Stimulated activated CD4-positive, alpha-beta T cell treated with anti-CD3 and anti-CD28 coated beads, Interleukin-15, amount 100 ng/mL, for 24 hours (primary cell): ENCODE measurements around the gene NPR3.

Experiments used
- DNase-seq: peaks from one replicate; pipeline ENCODE4 v3.0.0-alpha.2; 2020

NPR3 gene

DNA sequence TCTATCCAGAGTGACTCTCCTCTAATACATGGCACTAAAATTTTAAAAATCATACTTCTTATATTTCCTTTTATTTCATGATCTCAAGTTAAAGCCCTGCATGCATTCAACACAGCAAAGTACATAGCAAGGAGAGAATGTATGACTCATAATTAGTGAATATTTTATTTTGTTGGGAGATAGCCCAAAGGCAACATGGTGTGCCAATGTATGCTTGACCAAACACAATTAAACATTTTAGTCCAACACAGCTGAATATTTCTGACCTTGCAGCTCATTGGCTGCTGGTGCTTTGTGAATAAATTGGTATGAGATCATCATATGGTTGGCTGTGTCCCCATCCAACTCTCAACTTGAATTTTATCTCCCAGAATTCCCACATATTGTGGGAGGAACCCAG lies 103.5 kb downstream of the NPR3 start:
- DNase-seq, result no peak

DNA sequence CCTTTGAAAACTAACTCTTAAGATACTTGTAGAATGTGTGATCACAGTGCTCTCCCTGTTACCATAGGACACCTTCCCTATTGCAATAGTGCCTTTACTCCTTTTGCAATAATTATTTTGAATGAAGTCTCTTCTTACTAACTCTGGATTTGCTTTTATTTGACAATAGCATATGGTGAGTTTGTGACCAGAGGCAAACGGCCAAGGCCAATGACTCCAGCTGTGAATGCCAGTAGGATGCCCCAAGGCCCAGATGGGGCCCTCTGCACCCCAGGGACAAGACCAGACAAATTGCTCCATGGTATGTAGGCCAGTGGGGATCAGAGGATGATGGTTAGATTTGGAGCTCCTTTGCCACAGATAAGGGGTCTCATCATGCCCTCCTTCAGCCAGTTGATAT lies 116.9 kb downstream of the NPR3 start:
- DNase-seq, result no peak

DNA sequence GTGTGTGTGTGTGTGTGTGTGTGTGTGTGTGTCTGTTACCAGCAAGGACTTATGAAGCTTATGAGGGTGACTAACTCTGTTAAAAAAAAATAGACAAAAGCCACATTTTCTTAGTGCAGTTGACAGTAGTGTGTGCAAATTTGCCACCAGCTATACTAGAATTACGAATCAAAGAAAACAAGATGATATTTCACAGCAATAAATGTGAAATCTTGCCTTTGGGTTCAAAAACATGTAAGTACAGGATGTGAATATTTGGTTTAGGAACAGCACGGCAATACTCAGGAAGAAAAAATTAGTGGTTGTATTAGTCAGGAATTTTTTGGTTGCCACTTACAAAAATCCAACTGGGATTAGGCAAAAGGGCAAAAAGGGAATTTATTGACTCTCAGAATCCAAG lies 117.4 kb downstream of the NPR3 start:
- DNase-seq, result no peak

DNA sequence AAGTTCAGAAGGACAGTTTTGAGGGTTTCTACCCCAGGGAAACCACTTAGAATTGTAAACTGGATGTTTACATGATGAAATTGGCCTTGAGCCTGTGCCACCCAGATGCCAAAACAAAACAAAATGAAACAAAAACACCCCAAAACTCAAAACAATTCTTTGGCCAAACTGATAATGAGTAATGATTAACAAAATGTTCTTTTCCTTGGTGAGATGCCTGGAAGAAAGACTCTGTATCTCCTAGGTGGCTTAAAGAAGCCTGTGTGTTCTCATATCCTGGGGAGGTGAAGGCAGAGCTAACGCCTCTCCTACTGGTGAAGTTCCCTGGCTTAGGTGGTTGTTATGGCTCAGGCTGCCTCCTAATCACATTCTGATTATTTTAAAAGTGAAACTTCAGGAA lies 120.5 kb downstream of the NPR3 start:
- DNase-seq, result no peak

DNA sequence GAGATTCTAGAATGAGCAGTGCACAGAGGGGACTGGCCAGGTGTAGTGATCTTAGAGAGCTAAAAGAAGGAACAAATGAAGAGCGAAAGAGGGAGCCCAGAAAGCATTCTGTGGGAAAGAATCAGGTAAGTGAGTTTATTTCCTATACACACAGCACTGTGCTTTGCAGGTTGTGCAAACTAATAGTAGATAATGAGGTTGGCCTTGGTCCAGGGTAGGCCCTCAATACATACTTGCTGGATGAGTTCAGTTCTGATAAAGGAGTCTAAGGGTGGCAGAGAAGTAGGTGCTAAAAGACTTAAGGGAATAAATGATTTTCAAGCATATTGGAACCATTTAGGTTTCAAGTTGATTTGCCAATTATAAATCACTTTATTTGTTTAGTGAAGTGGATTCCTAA lies 122.0 kb downstream of the NPR3 start:
- DNase-seq, result no peak

DNA sequence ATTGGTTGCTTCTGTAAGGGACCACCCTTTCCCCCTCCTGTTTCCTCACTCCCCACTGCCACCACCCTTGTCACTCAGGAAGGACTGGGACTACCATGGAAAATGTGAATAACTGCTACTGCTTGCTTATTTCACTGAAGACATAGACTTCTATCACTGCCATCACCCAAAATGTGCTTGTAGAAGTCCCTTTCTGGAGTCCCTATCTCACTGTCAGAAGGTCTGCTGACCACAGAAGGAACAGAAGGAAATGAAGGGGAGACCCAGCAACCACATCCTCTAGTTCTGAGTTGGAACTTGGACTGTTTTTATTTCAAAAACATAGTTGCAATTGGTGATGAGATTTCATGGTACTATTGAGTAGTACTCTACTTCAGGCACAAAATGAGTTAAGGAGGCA lies 122.5 kb downstream of the NPR3 start:
- no peak for DNase-seq

DNA sequence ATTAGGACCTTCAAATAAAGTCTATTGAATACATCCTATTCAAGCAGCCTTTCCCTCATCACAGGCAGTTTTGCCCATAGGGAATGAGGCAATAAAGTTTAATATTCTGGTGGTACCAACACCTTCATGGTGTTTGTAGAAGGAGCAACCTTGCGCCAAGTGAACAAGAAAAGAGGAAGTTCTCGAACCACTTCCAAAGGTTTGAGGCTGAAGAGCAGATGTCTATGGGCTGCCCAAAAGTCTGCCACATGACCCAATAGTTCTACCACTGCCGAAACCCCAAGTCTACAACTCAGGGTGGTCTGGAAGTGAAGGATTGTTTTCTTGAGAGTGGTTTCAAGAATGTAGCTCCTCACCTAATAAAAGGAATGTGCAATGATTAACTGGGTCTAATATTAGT lies 123.1 kb downstream of the NPR3 start:
- no peak for DNase-seq

DNA sequence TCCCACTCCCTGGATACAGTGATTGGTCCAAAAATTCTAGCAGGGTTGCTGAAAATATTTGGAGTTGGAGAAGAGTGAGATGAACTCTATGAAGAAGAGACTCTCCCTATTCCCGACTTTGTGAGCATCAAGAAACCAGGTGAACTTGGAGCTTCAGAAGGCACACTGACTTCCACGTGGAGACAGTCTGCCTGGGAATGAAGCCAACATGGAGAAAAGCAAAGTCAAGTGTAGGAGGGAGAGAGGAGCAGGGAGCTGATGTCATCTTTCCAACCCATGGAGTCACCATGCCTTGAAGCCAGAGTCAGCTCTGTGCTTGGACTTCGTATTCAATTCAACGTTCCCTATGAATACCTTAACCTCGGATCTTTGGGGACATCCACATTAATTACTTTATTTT lies 125.1 kb downstream of the NPR3 start:
- DNase-seq, result no peak

DNA sequence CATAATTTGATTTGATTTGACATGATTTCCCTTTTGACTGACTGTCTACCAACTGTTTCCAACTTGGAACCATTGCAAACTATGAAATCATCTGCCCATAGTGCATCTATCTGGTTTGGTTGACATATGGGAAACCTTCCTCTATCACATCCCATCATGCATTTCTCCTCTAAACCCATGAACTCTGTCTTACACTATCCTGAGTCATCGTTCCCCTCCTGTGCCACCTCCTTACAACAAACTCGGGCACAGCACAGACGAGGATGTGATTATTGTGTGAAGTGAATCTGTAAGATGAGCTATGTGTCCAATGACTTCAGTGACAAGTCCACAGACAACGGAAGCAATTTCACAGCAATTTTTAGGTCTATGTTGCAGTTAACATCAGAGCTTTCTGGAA lies 126.1 kb downstream of the NPR3 start:
- DNase-seq, result no peak

DNA sequence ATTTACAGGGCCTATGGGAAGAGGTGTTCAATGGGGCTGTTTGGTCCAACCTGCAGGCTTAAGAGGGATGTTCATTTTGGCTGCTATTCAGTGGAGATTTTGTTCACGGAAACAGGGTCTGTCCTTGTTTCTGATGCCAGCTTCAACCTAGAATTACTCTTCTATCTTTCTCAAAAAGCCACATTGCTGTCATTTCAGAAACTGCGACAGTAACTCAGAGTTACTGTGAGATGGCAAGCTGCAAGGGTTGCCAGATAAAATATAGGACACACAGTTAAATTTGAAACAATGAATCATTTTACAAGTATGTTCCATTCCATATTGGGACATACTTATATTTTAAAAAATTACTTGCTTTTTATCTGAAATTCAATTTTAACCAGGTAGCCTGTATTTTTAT lies 128.0 kb downstream of the NPR3 start:
- DNase-seq, result no peak

DNA sequence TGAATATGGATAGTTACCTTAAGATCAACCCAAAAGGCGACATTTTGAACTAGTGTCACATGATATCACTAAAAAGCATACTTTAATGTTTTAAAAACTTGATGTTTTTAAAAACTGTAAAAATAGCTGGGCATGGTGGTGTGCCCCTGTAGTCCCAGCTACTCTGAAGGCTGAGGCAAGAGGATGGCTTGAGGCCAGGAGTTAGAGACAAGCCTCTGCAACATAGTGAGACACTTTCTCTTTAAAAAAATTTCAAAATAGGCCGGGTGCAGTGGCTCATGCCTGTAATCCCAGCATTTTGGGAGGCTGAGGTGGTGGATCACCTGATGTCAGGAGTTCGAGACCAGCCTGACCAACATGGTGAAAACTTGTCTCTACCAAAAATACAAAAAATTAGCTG lies 129.5 kb downstream of the NPR3 start:
- DNase-seq, result no peak
